PC-3 (cell line): ENCODE measurements around the gene PSRC1. TPM values are rescaled to one million over a fixed set of nuclear protein-coding genes. Genes with fewer than 3 reads are reported as not detected.

Source experiments
- ATAC-seq: fragments of 200-7000 bp; cut with Tn5 transposase; 2 replicates; pipeline ENCODE4 v1.9.1; 2020; ENCODE audit warnings: mild to moderate bottlenecking, moderate library complexity
- BruUV-seq: library from RNA; stranded (reverse); fragments of 400-500 nt; replicated peaks from 2 replicates; lab custom pipeline; 2021; lab: Mats Ljungman, UMichigan
- CTCF ChIA-PET: fragments of 300-600 bp; sonication (Branson Sonifier 250); formaldehyde crosslinking; loops from one replicate; lab custom pipeline; 2022; ENCODE audit warnings: antibody characterized with exemption; lab: Charles Lee
- POLR2A ChIA-PET: fragments of 300-600 bp; sonication (Branson Sonifier 250); formaldehyde crosslinking; loops from one replicate; lab custom pipeline; 2022; ENCODE audit warnings: antibody characterized with exemption; ENCODE audit not compliant: unreplicated experiment; lab: Charles Lee
- DNase-seq: peaks from one replicate; pipeline ENCODE4 v3.0.0-alpha.2; 2015
- H2AFZ ChIP-seq: fragments of 300-600 bp; sonication (generic); 2 replicates; pipeline ENCODE4 v1.6.0; 2016; ENCODE audit warnings: antibody characterized with exemption, low read length
- H3F3A ChIP-seq: fragments of 300-600 bp; sonication (generic); one replicate; pipeline ENCODE4 v1.6.0; 2017; ENCODE audit warnings: antibody characterized with exemption, low read length, control low read depth, mild to moderate bottlenecking; ENCODE audit not compliant: unreplicated experiment
- H3K27ac ChIP-seq: fragments of 300-600 bp; sonication (generic); 2 replicates; pipeline ENCODE4 v1.5.1; 2016; ENCODE audit warnings: mild to moderate bottlenecking, low read length
- H3K27me3 ChIP-seq: fragments of 300-600 bp; sonication (generic); 2 replicates; pipeline ENCODE4 v1.6.1; 2016; ENCODE audit warnings: low read length, mixed read lengths
- H3K36me3 ChIP-seq: fragments of 300-600 bp; sonication (generic); 2 replicates; pipeline ENCODE4 v1.6.1; 2016; ENCODE audit warnings: low read depth, mixed run types, low read length, mixed read lengths
- H3K4me1 ChIP-seq: fragments of 300-600 bp; sonication (generic); 2 replicates; pipeline ENCODE4 v1.5.1; 2016; ENCODE audit warnings: low read length; ENCODE audit not compliant: insufficient read depth
- H3K4me2 ChIP-seq: fragments of 300-600 bp; sonication (generic); 2 replicates; pipeline ENCODE4 v1.6.0; 2016; ENCODE audit warnings: low read length
- H3K4me3 ChIP-seq: fragments of 300-600 bp; sonication (generic); 2 replicates; pipeline ENCODE4 v1.5.1; 2016; ENCODE audit warnings: mild to moderate bottlenecking, low read length, mixed read lengths
- H3K79me2 ChIP-seq: fragments of 300-600 bp; sonication (generic); 2 replicates; pipeline ENCODE4 v1.6.1; 2017; ENCODE audit warnings: low read length, mixed read lengths
- H3K9ac ChIP-seq: fragments of 300-600 bp; sonication (generic); 2 replicates; pipeline ENCODE4 v1.6.0; 2016; ENCODE audit warnings: mild to moderate bottlenecking, low read length
- H3K9me2 ChIP-seq: fragments of 300-600 bp; sonication (generic); replicated peaks from 2 replicates; pipeline ENCODE4 v1.6.1; 2016; ENCODE audit warnings: mixed run types, low read length, mixed read lengths
- H3K9me3 ChIP-seq: fragments of 300-600 bp; sonication (generic); 2 replicates; pipeline ENCODE4 v1.6.1; 2016; ENCODE audit warnings: low read length, mixed read lengths
- H4K20me1 ChIP-seq: fragments of 300-600 bp; sonication (generic); 2 replicates; pipeline ENCODE4 v1.6.1; 2016; ENCODE audit warnings: low read length, mixed read lengths
- EZH2 ChIP-seq: fragments of 300-600 bp; sonication (generic); IDR thresholded peaks from one replicate; pipeline ENCODE4 v1.6.1; 2017; ENCODE audit warnings: antibody characterized with exemption, mild to moderate bottlenecking, low read length; ENCODE audit not compliant: unreplicated experiment
- EZH2phosphoT487 ChIP-seq: fragments of 300-600 bp; sonication (generic); IDR thresholded peaks from 2 replicates; pipeline ENCODE4 v1.6.1; 2018; ENCODE audit warnings: mild to moderate bottlenecking, antibody characterized with exemption, low read length, borderline replicate concordance
- intact Hi-C: fragments of 100-400 bp; cut with micrococcal nuclease; formaldehyde crosslinking; loops from 2 replicates; pipeline ENCODE4 v1.9.0; 2023
- total RNA-seq: library from RNA; depleted of rRNA; stranded (reverse); fragments of >200 nt; gene quantifications from 2 replicates; pipeline ENCODE4 v1.2.3, GENCODE V29; 2014
- TF ChIP-seq, protein P1 (sequence below): fragments of 300-600 bp; sonication (generic); conservative IDR thresholded peaks from 2 replicates; pipeline ENCODE4 v1.5.1; 2017; ENCODE audit warnings: antibody characterized with exemption, low read depth, mild to moderate bottlenecking, low read length

PSRC1 gene
- total RNA-seq, 1 experiment from 2014 or later, result 33.8 TPM

DNA sequence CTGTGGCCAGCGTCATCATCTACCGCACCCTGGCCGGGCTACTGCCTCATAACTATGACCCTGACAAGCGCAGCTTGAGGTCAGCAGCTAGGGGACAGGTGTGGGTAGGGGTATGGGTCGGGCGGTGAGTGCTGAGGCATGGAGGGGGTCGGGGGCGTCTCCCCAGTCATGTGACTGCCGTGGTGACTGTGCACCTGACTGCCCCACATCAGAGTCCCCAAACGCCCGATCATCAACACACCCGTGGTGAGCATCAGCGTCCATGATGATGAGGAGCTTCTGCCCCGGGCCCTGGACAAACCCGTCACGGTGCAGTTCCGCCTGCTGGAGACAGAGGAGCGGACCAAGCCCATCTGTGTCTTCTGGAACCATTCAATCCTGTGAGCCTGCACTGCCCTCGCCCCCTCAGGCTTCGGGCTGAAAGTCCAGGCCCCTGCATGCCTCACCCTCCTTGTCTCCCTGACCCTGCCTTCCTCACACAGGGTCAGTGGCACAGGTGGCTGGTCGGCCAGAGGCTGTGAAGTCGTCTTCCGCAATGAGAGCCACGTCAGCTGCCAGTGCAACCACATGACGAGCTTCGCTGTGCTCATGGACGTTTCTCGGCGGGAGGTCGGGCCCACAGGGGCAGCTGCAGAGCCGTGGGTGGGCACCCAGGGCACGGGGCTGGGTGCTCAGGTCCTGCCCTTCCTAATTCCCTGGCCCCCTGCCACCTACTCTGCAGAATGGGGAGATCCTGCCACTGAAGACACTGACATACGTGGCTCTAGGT, 13.5 kb downstream of the PSRC1 start:
- Histone ChIP-seq H3K36me3 (no peaks in the 10 kb centered on the region), H3K9me2 (no peaks in the 10 kb centered on the region), H3K9ac (no peak overlapping the region), H4K20me1 (no peaks in the 10 kb centered on the region), H3K4me2 (no peak overlapping the region), H3K79me2 (no peaks in the 10 kb centered on the region), H3F3A (no peaks in the 10 kb centered on the region), H2AFZ (no peak overlapping the region), H3K4me1 (peaks cover 27% of the 10 kb centered on the region), H3K27ac (no peak overlapping the region), H3K27me3 (no peaks in the 10 kb centered on the region), H3K9me3 (no peaks in the 10 kb centered on the region), H3K4me3 (no peak overlapping the region)
- no TSS peak for BruUV-seq
- ATAC-seq (no peak), DNase-seq (no peak)
- intact Hi-C loops, result no loop called here
- ChIA-PET CTCF (no interaction called here), POLR2A (no interaction called here)
- TF ChIP-seq, protein P1, sequence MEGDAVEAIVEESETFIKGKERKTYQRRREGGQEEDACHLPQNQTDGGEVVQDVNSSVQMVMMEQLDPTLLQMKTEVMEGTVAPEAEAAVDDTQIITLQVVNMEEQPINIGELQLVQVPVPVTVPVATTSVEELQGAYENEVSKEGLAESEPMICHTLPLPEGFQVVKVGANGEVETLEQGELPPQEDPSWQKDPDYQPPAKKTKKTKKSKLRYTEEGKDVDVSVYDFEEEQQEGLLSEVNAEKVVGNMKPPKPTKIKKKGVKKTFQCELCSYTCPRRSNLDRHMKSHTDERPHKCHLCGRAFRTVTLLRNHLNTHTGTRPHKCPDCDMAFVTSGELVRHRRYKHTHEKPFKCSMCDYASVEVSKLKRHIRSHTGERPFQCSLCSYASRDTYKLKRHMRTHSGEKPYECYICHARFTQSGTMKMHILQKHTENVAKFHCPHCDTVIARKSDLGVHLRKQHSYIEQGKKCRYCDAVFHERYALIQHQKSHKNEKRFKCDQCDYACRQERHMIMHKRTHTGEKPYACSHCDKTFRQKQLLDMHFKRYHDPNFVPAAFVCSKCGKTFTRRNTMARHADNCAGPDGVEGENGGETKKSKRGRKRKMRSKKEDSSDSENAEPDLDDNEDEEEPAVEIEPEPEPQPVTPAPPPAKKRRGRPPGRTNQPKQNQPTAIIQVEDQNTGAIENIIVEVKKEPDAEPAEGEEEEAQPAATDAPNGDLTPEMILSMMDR, result no peak
- TF ChIP-seq EZH2 (no peak), EZH2phosphoT487 (no peak)

DNA sequence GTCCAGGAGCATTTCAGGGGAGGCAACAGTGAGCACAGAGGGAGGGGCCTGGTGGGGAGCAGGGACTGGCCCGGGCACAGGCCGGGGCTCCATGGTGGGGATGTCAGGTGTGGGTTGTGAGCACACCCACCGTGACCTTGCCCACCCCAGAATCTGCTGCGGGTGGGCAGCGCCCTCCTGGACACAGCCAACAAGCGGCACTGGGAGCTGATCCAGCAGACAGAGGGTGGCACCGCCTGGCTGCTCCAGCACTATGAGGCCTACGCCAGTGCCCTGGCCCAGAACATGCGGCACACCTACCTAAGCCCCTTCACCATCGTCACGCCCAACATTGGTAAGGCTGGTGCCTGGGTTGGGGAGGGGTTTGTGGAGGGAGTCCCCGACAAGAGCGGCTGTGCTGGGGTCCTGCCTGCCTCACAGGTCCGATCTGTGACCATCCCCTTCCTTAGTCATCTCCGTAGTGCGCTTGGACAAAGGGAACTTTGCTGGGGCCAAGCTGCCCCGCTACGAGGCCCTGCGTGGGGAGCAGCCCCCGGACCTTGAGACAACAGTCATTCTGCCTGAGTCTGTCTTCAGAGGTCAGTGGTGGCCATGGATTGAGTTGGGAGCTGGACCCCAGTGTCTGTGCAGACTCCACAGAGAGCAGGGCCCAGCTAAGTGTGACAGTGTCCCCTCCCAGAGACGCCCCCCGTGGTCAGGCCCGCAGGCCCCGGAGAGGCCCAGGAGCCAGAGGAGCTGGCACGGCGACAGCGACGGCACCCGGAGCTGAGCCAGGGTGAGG, 14.3 kb downstream of the PSRC1 start:
- H3K27me3 ChIP-seq, result no peaks in the 10 kb centered on the region
- no peaks in the 10 kb centered on the region for H3K79me2 ChIP-seq
- H4K20me1 ChIP-seq, result no peaks in the 10 kb centered on the region
- H3K4me2 ChIP-seq, result no peak overlapping the region
- BruUV-seq, result no TSS peak
- H3K9me2 ChIP-seq, result no peaks in the 10 kb centered on the region
- no peak overlapping the region for H2AFZ ChIP-seq
- POLR2A ChIA-PET, result no interaction called here
- H3K9me3 ChIP-seq, result no peaks in the 10 kb centered on the region
- DNase-seq (no peak), ATAC-seq (no peak)
- CTCF ChIA-PET, result no interaction called here
- H3K4me1 ChIP-seq, result peaks cover 19% of the 10 kb centered on the region
- no peak overlapping the region for H3K27ac ChIP-seq
- no peak overlapping the region for H3K4me3 ChIP-seq
- H3F3A ChIP-seq, result no peaks in the 10 kb centered on the region
- no peaks in the 10 kb centered on the region for H3K36me3 ChIP-seq
- H3K9ac ChIP-seq, result no peak overlapping the region
- TF ChIP-seq EZH2 (no peak), EZH2phosphoT487 (no peak)
- TF ChIP-seq, protein P1, result no peak
- intact Hi-C loops, result no loop called here
